Hypothalamus (tissue), 51 donors: ENCODE measurements around the gene RNF19B.
"Not testable (repeated sequence)": the region's sequence is repeated elsewhere in the genome, so short reads cannot be mapped to it uniquely, and the experiment has no call there.

ENCODE experiments used
- DNase-seq, 51 donors: peaks; one replicate each; lab custom pipeline; 2025; lab: John Stamatoyannopoulos, UW

The RNF19B gene

DNA sequence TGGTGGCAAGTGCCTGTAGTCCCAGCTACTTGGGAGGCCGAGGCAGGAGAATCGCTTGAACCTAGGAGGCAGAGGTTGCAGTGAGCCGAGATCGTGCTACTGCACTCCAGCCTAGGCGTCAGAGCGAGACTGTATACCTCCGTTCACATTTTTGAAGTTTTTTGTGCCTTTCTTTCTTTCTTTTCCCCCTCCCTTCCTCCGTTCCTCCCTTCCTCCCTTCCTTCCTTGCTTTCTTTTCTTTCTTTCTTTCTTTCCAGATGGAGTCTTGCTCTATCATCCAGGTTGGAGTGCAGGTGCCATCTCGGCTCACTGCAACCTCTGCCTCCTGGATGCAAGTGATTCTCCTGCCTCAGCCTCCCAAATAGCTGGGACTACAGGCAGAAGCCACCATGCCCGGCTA lies 59.0 kb downstream of the RNF19B start:
- not testable (repeated sequence) for DNase-seq

- DNase-seq = no peak
Observed at GRCh38 chr1:32904797-32905196, 59.8 kb downstream of the RNF19B start.

DNA sequence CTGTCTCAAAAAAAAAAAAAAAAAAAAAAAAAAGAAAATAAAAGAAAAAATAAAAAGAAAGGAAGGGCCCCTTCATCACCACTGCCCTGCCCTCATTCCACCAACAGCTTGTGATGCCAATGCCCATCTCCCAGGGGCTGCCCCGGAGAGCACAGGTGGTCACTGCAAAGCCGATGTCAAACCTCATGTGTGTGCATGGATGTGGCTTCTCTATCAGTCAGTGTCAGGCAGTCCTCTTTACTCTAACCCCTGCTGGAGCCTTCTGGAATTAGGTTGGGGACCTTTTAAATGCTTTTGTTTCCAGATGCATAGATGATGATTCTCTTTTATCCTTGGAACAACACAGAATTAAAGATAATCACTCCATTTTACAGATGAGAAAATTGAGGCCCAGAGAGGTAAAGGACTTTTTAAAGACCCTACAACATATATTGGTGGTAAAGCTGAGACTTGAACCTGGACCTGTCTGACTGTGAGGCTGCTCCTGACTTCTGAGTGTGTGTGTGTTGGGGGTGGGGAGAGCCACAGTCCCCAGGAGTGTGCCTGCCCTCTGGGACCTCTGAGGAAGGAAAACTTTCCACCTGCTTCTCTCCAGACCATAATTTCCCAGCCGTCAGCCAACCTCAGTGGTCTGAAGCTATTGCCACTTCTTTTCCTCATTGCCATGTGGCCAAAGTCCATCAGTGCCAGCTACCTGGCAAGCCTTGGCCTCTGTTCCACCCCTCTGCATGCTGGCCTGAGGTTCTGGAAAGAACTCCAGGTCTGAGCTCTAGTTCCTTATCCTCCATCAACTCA lies 60.4 kb downstream of the RNF19B start:
- no peak for DNase-seq

- no peak for DNase-seq
Observed at GRCh38 chr1:32902535-32902920, 62.1 kb downstream of the RNF19B start.

- no peak for DNase-seq
Observed at GRCh38 chr1:32901823-32902534, 62.6 kb downstream of the RNF19B start.

DNA sequence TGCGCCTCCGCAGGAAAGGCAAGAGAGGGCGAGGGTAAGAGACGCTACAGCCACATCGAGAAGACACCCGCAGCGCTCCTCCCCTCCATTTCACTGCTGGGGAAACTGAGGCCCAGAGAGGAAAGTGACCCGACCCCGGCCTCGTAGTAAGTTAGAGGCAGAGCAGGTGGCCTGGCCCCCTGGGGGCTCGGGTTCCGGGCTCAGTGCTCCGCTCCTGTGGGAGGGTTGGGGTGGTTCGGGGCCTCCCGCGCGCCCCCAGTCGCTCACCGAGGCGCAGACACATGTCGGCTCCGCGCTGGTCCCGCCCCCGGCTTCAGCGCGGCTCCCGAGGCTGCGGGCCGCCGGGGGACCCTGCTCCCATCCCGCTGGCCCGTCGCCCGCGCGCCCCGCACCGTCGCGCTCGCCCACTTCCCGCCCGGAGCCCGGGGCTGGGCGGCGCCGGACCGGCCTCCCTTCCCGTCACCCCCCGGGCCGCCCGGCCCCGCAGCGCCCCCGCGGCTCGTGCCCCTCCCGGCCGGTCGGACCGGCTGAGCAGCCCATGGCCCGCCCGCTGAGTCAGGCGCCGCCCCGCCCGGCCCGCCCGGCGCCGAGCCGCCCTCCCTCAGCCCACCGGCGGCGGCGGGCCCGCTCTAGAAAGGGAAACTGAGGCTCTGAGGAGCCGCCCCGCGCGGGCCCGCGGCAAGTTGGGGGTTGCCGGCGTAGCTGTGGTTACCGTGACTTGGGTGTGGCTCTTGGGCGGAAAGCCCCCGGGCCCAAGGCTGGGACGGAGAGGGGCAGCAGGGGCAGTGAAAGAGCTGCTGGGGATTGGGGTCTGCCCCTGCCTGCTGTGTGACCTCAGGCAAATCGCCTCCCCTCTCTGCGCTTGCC lies 63.4 kb downstream of the RNF19B start, which contains the start of gene TMEM54:
Gene TMEM54 (minus strand): TSS at position 434 of the 867 bp plus-strand sequence. CDS start 151 bp downstream, at position 283.
- peak in 19 of 51 donors; percentile 17 to 69 (median 35) for DNase-seq

GRCh38 chr1:32900371-32900955 lies 64.1 kb downstream of the RNF19B start:
- no peak for DNase-seq

- no peak for DNase-seq
Observed at GRCh38 chr1:32899586-32900296, 64.9 kb downstream of the RNF19B start.

DNA sequence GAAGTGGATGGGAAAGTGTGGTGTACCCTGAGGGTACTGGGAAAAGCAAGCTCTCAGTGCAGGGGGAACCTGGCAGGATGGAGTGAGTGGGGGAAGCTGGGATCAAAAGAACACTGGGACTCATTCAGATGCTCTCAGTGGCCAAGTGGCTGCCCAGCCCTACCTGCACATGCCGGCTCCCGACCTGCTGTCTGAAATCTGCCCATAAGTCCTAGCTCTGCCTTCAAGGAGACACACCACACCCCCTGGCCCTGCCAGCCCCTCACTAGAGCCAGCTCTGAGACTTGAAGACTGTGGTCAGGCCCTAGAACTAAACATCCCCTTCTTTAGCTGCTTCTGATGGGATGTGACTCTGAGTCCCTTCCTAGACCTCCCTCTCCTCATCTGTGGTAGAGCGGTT lies 65.7 kb downstream of the RNF19B start:
- DNase-seq = no peak

DNA sequence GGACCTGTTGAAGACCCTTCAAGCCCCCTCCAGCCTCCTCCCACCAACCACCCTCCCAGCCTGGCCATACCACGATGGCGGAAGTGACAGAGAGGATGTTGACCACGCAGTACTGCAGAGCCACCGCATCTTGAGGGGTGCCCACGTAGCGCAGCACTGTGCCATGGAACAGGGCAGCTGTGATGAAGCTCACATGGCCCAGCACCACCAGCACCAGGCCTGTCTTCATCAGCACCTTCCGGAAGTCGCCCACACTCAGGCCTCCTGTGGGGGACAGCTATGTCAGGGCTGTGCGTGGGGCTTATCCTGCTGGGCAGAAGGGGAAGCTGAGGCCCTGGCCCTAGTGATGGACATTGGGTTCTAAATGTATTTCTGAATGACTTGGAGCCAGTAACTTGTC lies 66.6 kb downstream of the RNF19B start:
- no peak for DNase-seq

- no peak for DNase-seq
Observed at GRCh38 chr1:32897082-32898049, 67.2 kb downstream of the RNF19B start.

DNA sequence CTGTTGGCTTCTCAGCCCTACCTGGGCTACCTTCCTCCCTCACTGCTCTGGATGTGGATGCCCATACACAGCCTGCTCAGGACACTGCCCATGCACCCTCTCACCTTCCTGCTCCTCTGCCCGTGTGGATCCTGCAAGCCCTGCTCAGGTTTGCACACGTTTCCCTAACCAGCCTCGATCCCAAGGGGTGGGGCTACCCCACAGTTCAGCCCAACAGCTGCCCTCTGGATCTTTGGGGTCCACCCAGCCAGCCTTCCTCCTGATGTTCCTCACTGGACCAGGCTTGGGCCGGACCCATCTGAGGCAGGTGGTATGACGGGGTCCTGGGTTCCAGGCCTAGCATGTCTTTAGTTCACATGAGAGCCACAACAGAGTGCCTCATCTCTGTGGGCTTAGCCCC lies 68.2 kb downstream of the RNF19B start:
- DNase-seq = no peak

DNA sequence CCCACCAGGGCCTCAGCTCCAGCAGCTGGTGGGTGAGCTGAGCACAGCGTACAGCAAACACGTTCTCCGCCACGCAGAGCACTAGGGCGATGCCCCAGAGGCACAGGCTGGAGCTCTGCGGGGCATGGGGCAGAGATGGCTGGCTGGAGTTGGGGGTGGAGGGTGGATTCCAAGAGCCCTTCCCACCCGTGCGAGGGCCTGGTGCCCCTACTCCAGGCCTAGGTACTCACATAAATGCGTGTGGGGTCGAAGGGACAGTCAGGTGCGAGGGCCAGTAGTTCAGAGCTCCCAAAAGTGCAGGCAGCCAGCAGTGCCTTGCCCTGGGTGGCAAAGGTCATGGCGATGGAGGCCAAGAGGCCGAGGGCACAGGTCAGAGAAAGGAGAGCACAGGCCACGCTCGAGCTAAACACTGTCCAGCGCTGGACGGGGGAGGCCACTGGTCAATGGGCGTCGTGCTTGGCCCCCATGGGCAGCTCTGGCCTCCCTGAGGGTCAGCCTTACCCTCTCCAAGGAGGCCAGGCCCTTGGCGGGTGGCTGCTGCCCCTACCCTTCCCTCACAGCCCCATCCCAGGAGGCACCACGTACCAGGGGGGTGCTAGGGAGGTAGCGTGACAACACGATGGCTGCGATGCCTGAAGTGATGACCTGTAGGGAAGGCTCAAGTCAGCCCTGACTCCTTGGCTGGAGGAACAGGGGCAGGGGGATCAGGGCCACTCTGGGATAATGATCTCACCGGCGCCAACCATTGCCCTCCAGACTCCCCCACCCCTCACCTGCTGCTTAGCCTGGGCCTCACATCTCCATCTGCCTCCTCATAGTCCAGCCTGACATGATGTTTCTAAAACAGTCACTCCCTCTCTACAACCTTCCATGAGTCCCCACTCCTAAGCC lies 69.0 kb downstream of the RNF19B start:
- DNase-seq = no peak

DNA sequence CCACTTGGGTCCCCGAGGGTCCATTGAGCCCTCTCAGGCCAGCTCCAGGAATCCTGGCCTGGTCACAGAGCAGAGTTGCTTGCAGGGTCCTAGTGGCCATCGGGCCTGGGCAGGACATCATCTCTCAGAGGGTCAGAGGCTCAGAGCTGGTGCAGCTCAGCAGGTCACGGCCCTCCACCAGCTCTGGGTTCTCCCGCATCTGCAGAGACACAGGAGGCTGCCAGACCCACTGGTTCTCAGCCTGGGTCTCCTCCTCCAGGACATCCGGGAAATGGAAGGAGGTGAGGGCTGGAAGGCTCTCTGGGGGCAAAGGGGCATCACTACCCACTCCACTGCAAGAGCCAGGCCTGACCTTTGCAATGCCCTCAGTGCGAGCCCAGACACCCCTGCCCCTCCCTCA lies 69.9 kb downstream of the RNF19B start:
- DNase-seq = no peak

DNA sequence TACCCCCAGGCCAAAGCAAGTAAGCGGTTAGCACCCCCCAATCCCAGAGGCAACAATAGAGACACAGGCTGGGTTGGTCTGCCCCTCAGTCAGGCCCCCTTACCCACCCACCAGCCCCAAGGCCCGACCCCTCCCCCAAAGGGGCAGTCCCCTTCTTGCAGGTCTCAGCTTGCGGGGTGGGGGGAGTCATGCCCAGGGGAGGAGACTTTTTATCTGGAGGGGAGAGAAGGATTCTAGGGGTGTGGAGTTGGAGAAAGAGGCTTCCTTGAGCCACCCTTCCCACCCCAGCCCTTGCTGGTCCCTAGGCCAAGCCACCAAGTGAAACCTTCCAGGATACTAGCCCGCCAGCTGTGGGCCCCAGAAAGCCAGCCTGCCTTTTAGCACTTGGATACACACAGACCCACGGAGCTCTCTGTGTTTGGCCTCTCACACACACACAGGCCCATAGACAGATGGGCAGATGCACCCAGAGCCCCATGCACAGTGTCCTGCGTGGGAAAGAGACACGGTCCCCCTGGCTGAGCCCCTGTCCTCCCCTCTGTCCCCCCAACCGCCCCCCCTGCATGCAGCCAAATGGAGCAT lies 70.5 kb downstream of the RNF19B start:
- DNase-seq = no peak

DNA sequence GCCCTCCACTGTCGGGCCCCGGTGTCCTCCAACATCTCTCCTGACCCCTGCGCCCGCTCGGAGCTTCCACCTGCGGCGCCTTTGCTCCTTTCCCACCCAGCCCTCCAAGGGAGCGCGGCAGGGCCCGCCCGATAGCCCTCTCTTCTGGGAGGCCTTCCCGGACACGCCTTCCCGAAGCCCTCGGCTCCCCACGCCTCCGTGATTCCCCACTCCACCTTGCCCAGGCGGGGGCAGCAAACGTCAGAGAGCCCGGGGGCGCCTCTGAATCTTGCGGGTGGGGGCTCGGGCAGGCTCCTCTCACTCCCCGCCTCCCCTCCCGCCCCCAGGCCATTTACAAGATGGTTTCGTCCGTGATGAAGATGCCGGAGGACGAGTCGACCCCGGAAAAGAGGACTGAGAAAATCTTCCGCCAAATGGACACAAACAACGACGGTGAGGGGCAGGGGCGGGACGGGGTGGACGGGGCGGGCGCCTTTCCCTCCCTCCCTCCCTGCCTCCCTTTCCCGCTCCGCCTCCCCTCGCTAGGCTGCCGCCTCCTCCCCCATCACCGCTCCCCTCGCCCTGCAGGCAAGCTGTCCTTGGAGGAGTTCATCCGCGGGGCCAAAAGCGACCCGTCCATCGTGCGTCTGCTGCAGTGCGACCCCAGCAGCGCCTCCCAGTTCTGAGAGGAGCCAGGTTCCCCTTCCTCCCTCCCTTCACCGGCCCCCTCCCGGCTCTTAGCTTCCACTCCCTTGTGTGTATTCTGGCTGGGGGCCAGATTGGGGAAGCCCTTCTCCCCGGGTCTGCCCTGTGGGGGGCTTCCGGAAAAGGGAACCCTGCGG lies 71.2 kb downstream of the RNF19B start:
- peak in 30 of 51 donors; percentile 14 to 70 (median 46) for DNase-seq
